ENCODE measurements around the gene CAPSL.
A peak's percentile ranks its signal among the peaks of the same experiment; 100 is the strongest.
"Not testable (repeated sequence)": the region's sequence is repeated elsewhere in the genome, so short reads cannot be mapped to it uniquely, and the experiment has no call there.

Gene CAPSL

GRCh38 chr5:35938568-35939227 is at the start of gene CAPSL:
Gene CAPSL, minus strand, starts transcription at chr5:35938622. Its CDS starts 17,502 bp downstream, at chr5:35921120.
- no peak for DNase-seq

GRCh38 chr5:35987776-35988175 is 49.4 kb upstream of the CAPSL start:
- no peak for DNase-seq

GRCh38 chr5:35979715-35980114 is 41.3 kb upstream of the CAPSL start:
- DNase-seq, result no peak

DNA sequence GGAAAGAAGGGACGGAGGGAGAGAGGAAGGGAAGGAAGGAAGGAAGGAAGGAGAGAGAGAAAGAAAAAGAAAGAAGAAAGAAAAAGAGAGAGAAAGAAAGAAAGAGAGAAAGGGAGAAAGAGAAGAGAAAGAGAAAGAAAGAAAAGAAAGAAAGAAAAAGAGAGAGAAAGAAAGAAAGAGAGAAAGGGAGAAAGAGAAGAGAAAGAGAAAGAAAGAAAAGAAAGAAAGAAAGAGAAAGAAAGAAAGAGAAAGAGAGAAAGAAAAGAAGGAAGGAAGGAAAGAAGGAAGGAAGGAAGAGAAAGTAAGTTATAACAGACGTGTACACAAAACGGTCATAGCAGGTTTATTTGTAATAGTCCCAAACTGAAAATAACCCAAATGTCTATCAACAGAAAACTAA is 38.4 kb upstream of the CAPSL start:
- not testable (repeated sequence) for DNase-seq

- no peak for DNase-seq
Observed at GRCh38 chr5:35974570-35974969, 36.1 kb upstream of the CAPSL start.

DNA sequence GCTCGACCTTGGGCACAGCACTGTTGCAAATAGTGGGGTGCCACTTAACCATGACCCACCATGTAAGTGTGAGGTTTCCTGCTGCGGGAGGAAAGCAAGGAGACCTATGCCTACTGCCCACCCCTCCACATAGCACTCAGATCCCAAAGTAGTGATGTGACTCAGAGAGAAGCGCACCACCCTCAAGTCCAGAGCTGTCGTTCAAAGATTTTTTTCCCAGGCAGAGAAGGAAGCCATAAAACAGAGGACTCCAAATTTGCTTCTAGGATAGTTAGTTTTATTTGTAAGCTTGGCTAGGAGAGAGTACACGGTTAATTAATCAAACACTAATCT is 33.4 kb upstream of the CAPSL start:
- no peak for DNase-seq

GRCh38 chr5:35971186-35971877 is 32.9 kb upstream of the CAPSL start:
- DNase-seq, result no peak

DNA sequence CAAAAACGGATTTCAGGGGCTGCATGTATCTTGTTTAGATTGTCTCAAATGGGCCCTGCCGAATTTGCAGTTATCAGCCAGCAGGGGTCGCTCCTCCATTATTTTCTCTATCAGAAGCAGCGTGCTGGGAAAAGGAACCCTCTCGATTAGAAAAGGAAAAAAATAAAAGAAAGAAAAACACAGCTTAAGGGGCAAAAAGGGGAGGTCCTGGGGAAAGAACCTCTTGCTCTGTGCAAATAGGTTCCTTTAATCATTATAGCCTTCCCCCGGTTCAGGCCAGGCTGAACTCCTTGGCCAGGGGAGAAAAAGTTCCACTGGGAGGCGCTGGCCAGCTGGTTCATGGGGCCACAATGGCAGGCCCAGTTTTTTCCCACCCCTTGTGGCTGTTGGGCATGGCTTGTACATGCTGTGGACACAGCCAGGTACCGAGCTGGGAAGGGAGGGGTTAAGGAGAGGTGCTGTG is 25.0 kb upstream of the CAPSL start:
- DNase-seq, result peak; percentile 26

GRCh38 chr5:35960328-35960727 is 21.9 kb upstream of the CAPSL start:
- no peak for DNase-seq

GRCh38 chr5:35956429-35956828 is 18.0 kb upstream of the CAPSL start:
- DNase-seq, result no peak

DNA sequence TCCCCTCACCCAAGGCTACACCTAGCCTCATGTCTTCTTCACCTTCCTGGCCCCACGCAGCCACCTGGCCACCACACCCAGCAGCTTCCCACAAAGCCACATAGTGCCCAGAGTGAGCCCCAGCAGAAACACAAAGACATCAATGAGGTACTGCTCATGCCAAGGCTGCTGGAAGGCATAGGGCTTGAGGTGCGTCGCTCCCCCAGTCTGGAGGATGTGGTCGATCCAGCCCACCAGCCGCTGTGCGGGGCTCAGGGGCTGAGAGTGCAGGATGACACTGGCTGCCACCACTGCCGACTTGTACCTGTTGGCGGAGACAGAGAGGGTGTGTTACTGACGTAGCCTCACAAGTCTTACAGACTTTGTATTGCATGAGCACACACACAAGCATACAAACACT is 15.8 kb upstream of the CAPSL start:
- DNase-seq, result no peak

DNA sequence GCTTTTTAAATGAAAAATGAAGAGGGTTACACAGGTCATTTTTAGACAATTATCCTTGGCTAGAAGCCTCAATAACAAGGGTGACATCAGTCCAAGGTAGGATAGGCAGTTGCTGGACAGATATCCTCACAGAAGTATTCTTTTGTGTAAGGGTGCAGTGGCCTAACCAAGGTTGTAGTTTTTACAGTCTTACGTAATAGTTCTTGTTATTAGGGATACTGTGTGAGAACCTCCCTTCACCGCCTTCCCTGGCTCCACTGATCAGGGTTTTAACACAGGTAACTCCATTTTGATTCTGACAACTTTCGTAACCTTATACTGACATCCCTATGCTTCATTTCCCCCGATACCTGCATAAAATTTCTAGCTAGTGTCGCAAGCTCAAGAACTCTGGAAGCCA is 8.7 kb upstream of the CAPSL start:
- no peak for DNase-seq

GRCh38 chr5:35939639-35940038 is 1.2 kb upstream of the CAPSL start:
- no peak for DNase-seq

DNA sequence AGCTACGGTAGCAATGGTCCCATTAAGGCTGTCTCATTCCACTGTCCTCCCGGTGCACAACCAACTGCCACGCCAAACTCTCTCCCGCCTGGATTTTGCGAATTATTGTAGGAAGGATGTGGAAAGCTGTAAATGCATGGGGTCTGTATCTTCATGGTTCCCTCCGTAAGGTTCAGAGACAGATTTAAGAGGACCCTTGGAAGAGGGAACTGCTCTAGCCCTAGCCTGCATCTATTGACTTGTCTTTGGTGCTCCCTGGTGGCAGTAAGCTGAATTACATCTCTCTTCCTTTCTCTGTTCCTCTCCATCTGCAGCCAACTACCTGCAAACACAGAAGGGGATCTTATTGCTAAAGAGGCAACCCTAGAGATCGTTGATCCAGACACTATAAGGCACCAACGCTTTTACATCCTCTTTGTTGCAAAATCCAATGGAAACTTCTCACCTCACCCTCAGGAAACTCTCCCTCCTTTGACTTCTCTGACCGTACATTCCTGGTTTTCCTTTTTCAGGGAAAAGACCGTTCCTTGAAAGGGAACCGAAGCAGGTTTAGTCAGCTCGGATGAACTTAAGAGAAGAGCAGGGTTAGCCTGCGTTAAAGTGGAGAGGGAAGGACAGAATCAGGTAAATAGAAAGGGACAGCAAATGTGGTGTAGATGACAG is 11.9 kb downstream of the CAPSL start:
- DNase-seq, result no peak

GRCh38 chr5:35924950-35925722 is 13.3 kb downstream of the CAPSL start:
- DNase-seq, result peak; percentile 53

DNA sequence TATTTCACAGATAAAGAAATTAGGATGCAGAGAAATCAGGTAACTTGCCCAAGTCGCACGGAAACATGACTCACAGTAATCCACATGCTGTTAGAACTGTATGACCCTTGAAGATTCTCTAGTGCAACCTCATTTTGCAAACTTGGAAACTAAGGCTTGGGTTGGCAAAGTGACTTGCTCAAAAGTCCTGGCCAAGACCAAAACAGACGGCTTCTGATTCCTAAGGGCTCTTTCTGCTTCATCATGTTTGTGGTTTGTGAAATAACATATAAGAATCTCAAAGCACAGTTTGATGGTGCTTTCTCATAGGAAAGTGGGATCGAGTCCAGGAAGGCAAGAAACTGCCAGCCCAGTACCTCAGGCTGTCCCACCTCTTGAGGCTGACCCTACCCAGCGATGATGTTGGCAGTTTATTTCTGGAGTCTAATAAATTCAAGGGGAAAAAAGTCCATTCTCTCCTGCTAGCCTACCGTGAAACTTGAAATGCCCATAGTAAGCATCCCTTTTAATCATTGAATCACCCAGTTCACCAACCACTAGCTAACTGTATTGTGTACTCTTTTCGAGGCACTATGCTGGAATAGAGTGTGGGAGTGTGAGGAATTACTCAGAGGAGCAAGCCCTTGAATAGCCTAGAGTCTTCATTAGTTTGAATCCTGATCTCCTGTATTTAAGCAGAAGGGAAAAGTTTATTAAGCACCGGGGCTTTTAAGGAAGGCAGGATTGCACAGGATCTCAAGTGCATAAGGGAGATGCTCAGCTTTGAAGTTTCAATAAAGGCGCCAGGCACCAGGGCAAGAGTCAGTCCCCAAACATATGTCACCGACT is 14.1 kb downstream of the CAPSL start:
- no peak for DNase-seq

GRCh38 chr5:35922468-35922867 is 16.0 kb downstream of the CAPSL start:
- no peak for DNase-seq

- DNase-seq, result no peak
Observed at GRCh38 chr5:35921930-35922329, 16.5 kb downstream of the CAPSL start.

- no peak for DNase-seq
Observed at GRCh38 chr5:35920890-35921289, 17.5 kb downstream of the CAPSL start.

DNA sequence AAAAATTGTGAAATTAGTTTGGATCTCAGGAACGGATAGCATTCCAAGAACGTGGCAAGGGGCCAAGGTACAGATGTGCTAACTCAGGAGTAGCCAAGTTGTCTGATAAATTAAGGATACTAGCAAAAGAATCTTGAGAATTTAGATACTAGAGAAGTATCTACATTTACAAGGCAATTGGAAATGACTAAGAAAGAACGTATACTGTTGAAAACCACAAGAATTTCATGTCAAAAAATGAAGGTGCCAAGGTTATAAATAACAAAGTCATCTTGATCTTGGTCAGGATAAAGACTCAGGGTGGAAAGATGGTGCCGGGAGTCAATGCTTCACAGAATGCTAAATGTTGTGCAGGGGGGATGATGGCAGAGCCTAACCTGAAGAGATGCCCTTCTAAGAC is 19.2 kb downstream of the CAPSL start:
- no peak for DNase-seq

DNA sequence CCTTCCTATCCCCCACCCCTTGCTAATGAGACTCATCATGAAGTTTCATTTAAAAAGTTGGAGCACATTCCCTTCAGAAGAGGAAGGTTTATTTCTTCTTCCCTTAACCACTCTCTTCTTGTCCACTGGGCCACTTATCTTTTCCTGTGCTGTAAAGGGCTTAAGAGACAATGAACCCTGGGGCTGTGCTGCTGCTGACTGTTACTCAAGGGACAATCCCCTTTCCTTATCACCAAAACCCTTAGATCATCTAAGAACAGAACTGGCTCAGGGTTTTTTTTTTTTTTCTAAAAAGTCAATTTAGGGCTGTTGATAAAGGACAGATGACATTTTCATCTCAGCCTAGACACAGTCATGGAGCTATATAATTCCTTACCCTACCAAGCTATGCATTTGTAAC is 29.6 kb downstream of the CAPSL start:
- DNase-seq, result no peak

DNA sequence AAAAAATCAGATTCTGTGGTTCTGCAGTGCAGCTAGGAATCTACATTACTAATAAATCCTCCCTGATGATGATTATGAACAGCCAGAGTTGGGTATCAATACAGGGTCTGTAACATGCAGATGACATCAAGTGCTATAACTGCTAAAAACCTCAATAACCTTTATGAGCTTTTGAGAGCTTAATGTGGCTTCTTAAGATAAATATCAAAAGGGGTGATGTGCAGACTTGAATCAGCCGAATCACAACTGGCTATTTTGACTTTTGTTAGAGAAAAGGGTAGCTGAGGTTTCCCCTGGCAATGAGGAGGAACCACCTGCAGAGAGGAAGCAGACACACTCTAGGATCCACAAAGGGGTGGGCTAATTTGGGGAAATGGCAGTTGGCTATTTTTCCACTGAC is 30.2 kb downstream of the CAPSL start:
- DNase-seq, result no peak
